ENCODE data around the gene GPC4.

DNA sequence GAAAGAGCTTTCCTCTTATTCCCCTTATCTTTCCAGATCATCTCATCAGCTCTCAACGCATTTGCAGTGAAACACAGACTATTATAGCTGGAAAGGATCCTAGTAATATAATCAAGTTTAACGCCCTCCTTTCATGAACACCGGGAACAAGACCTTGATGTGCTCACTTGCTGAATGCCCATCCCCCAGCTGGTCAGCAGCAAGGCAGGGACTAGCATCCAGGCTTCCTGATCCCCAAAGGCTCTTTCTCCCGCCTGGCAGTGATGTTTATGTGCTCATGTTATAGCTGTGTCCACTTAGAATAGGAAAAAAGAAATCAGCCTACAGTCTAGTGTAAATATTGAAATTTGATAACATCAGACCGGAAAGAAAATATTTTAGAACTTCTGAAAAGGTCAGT, 24.6 kb downstream of the GPC4 start:
- TF ChIP-seq CTCF (IDR thresholded peaks at IDR 0.05; ENCODE audit: insufficient read depth, low read depth, low read length) (no peak), EZH2 (IDR thresholded peaks at IDR 0.05; ENCODE audit: insufficient read depth, low read length) (no peak)

All from astrocyte (in vitro differentiated cells and primary cell).